IMR-90 (cell line): ENCODE results near the gene KAT7. TPM values are rescaled to one million over a fixed set of nuclear protein-coding genes. Genes with fewer than 3 reads are reported as not detected.

Experiments used
- ATAC-seq: fragments of 200-7000 bp; cut with Tn5 transposase; 2 replicates; pipeline ENCODE4 v1.9.1; 2020; ENCODE audit warnings: low read depth, mild to moderate bottlenecking, moderate library complexity
- BruUV-seq: library from RNA; stranded (reverse); fragments of 400-500 nt; replicated peaks from 2 replicates; lab custom pipeline; 2021; lab: Mats Ljungman, UMichigan
- CTCF ChIA-PET: fragments of 300-600 bp; formaldehyde crosslinking; extraction: SDS; loops from one replicate; lab custom pipeline; 2021; ENCODE audit warnings: antibody characterized with exemption; lab: Yijun Ruan, JAX
- POLR2A ChIA-PET: fragments of 300-600 bp; sonication (Branson Sonifier 250); formaldehyde crosslinking; loops from one replicate; lab custom pipeline; 2022; ENCODE audit warnings: antibody characterized with exemption; ENCODE audit not compliant: unreplicated experiment; lab: Charles Lee
- DNase-seq: peaks from one replicate; pipeline ENCODE4 v3.0.0; 2013
- H2AFZ ChIP-seq: replicated peaks from 2 replicates; pipeline ENCODE3; 2013; ENCODE audit warnings: low read length, mild to moderate bottlenecking; ENCODE audit not compliant: poor library complexity
- H2AK5ac ChIP-seq: 2 replicates; pipeline ENCODE4 v1.6.1; 2013; ENCODE audit warnings: low read depth, low read length, inconsistent platforms
- H2AK9ac ChIP-seq: replicated peaks from 2 replicates; pipeline ENCODE3; 2013; ENCODE audit warnings: mild to moderate bottlenecking, low read depth, low read length, moderate library complexity; ENCODE audit not compliant: poor library complexity
- H2BK120ac ChIP-seq: 2 replicates; pipeline ENCODE4 v1.6.1; 2013; ENCODE audit warnings: low read depth, low read length, inconsistent platforms
- H2BK15ac ChIP-seq: 3 replicates; pipeline ENCODE4 v1.6.1; 2013; ENCODE audit warnings: low read depth, low read length, inconsistent platforms
- H2BK20ac ChIP-seq: 2 replicates; pipeline ENCODE4 v1.6.1; 2013; ENCODE audit warnings: low read depth, mild to moderate bottlenecking, inconsistent platforms, low read length, moderate library complexity
- H2BK5ac ChIP-seq: 2 replicates; pipeline ENCODE4 v1.6.1; 2013; ENCODE audit warnings: mild to moderate bottlenecking, low read depth, low read length, inconsistent platforms; ENCODE audit not compliant: poor library complexity, severe bottlenecking
- H3K14ac ChIP-seq: replicated peaks from 2 replicates; pipeline ENCODE4 v1.6.1; 2013; ENCODE audit warnings: low read depth, low read length, inconsistent platforms
- H3K18ac ChIP-seq: 2 replicates; pipeline ENCODE4 v1.6.1; 2013; ENCODE audit warnings: low read depth, low read length, control low read depth
- H3K23ac ChIP-seq: 2 replicates; pipeline ENCODE4 v1.6.1; 2013; ENCODE audit warnings: low read depth, low read length, inconsistent platforms
- H3K27ac ChIP-seq: 2 replicates; pipeline ENCODE4 v1.5.1; 2013; ENCODE audit warnings: mild to moderate bottlenecking, control low read depth, low read length; ENCODE audit not compliant: insufficient read depth
- H3K27me3 ChIP-seq: 2 replicates; pipeline ENCODE4 v1.6.1; 2013; ENCODE audit warnings: low read length; ENCODE audit not compliant: control insufficient read depth, insufficient read depth
- H3K36me3 ChIP-seq: 2 replicates; pipeline ENCODE4 v1.6.1; 2013; ENCODE audit warnings: low read length, mixed read lengths; ENCODE audit not compliant: control insufficient read depth, insufficient read depth
- H3K4ac ChIP-seq: 2 replicates; pipeline ENCODE4 v1.6.1; 2013; ENCODE audit warnings: low read depth, low read length, inconsistent platforms
- H3K4me1 ChIP-seq: 2 replicates; pipeline ENCODE4 v1.6.1; 2013; ENCODE audit warnings: low read length, mixed read lengths; ENCODE audit not compliant: control insufficient read depth, insufficient read depth
- H3K4me2 ChIP-seq: 2 replicates; pipeline ENCODE4 v1.6.1; 2013; ENCODE audit warnings: low read depth, mild to moderate bottlenecking, control low read depth, low read length, moderate library complexity
- H3K4me3 ChIP-seq: 2 replicates; pipeline ENCODE4 v1.5.1; 2013; ENCODE audit warnings: low read depth, mild to moderate bottlenecking, control low read depth, low read length, moderate library complexity; ENCODE audit not compliant: insufficient read depth
- H3K56ac ChIP-seq: 2 replicates; pipeline ENCODE4 v1.6.1; 2013; ENCODE audit warnings: low read length, inconsistent platforms; ENCODE audit not compliant: insufficient read depth; ENCODE audit errors: extremely low read depth
- H3K79me1 ChIP-seq, 2 experiments: 2 replicates each; pipeline ENCODE4 v1.6.1; 2013; ENCODE audit warnings: low read length in 2 of 2, inconsistent platforms in 1 of 2, low read depth in 1 of 2
- H3K9ac ChIP-seq: 2 replicates; pipeline ENCODE4 v1.6.1; 2013; ENCODE audit warnings: low read depth, low read length, control low read depth
- H3K9me1 ChIP-seq: 2 replicates; pipeline ENCODE4 v1.6.1; 2013; ENCODE audit warnings: low read length, inconsistent platforms; ENCODE audit not compliant: insufficient read depth
- H3K9me3 ChIP-seq: 2 replicates; pipeline ENCODE4 v1.6.1; 2013; ENCODE audit warnings: low read length; ENCODE audit not compliant: control insufficient read depth, insufficient read depth
- H4K20me1 ChIP-seq: 2 replicates; pipeline ENCODE4 v1.6.1; 2013; ENCODE audit warnings: low read length, inconsistent platforms; ENCODE audit not compliant: insufficient read depth
- H4K5ac ChIP-seq: 2 replicates; pipeline ENCODE4 v1.6.1; 2013; ENCODE audit warnings: mild to moderate bottlenecking, low read depth, low read length, control low read depth
- H4K8ac ChIP-seq, 2 experiments: 2 replicates each; pipeline ENCODE4 v1.6.1; 2013; ENCODE audit warnings: low read depth in 2 of 2, low read length in 2 of 2, control low read depth in 1 of 2, inconsistent platforms in 1 of 2
- H4K91ac ChIP-seq: 2 replicates; pipeline ENCODE4 v1.6.1; 2013; ENCODE audit warnings: low read depth, low read length, inconsistent platforms; ENCODE audit not compliant: insufficient read depth
- BHLHE40 ChIP-seq: fragments of 150-350 bp; IDR thresholded peaks from 2 replicates; pipeline ENCODE4 v1.6.1; 2016; ENCODE audit warnings: mild to moderate bottlenecking, low read depth, low read length
- CEBPB ChIP-seq: IDR thresholded peaks from 2 replicates; pipeline ENCODE4 v1.6.1; 2012; ENCODE audit warnings: low read depth, low read length, improper control_type of control experiment
- CHD1 ChIP-seq: IDR thresholded peaks from 2 replicates; pipeline ENCODE4 v1.6.1; 2012; ENCODE audit warnings: low read depth, low read length, improper control_type of control experiment
- FOS ChIP-seq: fragments of 150-350 bp; IDR thresholded peaks from 2 replicates; pipeline ENCODE4 v1.6.1; 2016; ENCODE audit warnings: low read depth, low read length
- MAFK ChIP-seq: IDR thresholded peaks from 2 replicates; pipeline ENCODE4 v1.6.1; 2012; ENCODE audit warnings: low read depth, low read length, improper control_type of control experiment
- MAZ ChIP-seq: IDR thresholded peaks from 2 replicates; pipeline ENCODE4 v1.6.1; 2012; ENCODE audit warnings: low read depth, mild to moderate bottlenecking, low read length, improper control_type of control experiment, moderate library complexity, borderline replicate concordance
- MXI1 ChIP-seq: IDR thresholded peaks from 2 replicates; pipeline ENCODE4 v1.6.1; 2012; ENCODE audit warnings: low read depth, mild to moderate bottlenecking, low read length, moderate library complexity, borderline replicate concordance
- NFE2L2 ChIP-seq: fragments of 150-350 bp; IDR thresholded peaks from 2 replicates; pipeline ENCODE4 v1.6.1; 2016; ENCODE audit warnings: low read depth, mild to moderate bottlenecking, low read length
- POLR2A ChIP-seq: IDR thresholded peaks from 2 replicates; pipeline ENCODE4 v1.6.1; 2012; ENCODE audit warnings: mild to moderate bottlenecking, low read depth, low read length
- RAD21 ChIP-seq: IDR thresholded peaks from 2 replicates; pipeline ENCODE4 v1.6.1; 2012; ENCODE audit warnings: low read length, improper control_type of control experiment
- RCOR1 ChIP-seq: IDR thresholded peaks from 2 replicates; pipeline ENCODE4 v1.6.1; 2012; ENCODE audit warnings: mild to moderate bottlenecking, low read length, improper control_type of control experiment; ENCODE audit not compliant: insufficient replicate concordance
- RFX5 ChIP-seq: IDR thresholded peaks from 2 replicates; pipeline ENCODE4 v1.8.0; 2012; ENCODE audit warnings: low read depth, mild to moderate bottlenecking, low read length, moderate library complexity
- SMC3 ChIP-seq: fragments of 150-350 bp; IDR thresholded peaks from 2 replicates; pipeline ENCODE4 v1.6.1; 2016; ENCODE audit warnings: low read depth, mild to moderate bottlenecking, antibody characterized with exemption, low read length, moderate library complexity
- WGBS, 2 experiments: methylation state at CpG; one replicate each; pipeline versions ENCODE4 v1.1.5 to v1.1.7; 2013; ENCODE audit warnings: missing lambda C conversion rate in 2 of 2; ENCODE audit not compliant: insufficient read length in 1 of 2; ENCODE audit errors: extremely low coverage in 2 of 2; 5-methylcytosine and 5-hydroxymethylcytosine counted together
- dilution Hi-C: fragments of 300-500 bp; cut with HindIII; formaldehyde crosslinking; loops from one replicate; pipeline ENCODE4 v1.14.3; 2018; ENCODE audit warnings: low sequenced_read_pairs; ENCODE audit not compliant: unreplicated experiment
- in situ Hi-C: fragments of 300-500 bp; cut with MboI; formaldehyde crosslinking; loops from 3 replicates; pipeline ENCODE4 v1.14.3; 2019; ENCODE audit warnings: low sequenced_read_pairs, inconsistent platforms, mixed read lengths
- intact Hi-C: fragments of 100-400 bp; cut with micrococcal nuclease; formaldehyde crosslinking; loops from 2 replicates; pipeline ENCODE4 v1.10.0; 2022
- polyA plus RNA-seq, 3 experiments: library from polyadenylated mRNA; depleted of rRNA; stranded (reverse); fragments of >200 nt; gene quantifications; 2 replicates each; pipeline ENCODE4 v1.2.3, GENCODE V29; 2012; ENCODE audit warnings: low replicate concordance in 1 of 3
- total RNA-seq: library from RNA; depleted of rRNA; stranded (reverse); fragments of >200 nt; gene quantifications from 2 replicates; pipeline ENCODE4 v1.2.3, GENCODE V29; 2012
- TF ChIP-seq, protein P1 (sequence below): fragments of 150-350 bp; IDR thresholded peaks from 2 replicates; pipeline ENCODE4 v1.6.1; 2017; ENCODE audit warnings: mild to moderate bottlenecking, antibody characterized with exemption, low read length, low read depth
- TF ChIP-seq, protein P2 (sequence below): fragments of 150-350 bp; IDR thresholded peaks from 2 replicates; pipeline ENCODE4 v1.6.1; 2016; ENCODE audit warnings: low read depth, mild to moderate bottlenecking, low read length, moderate library complexity, borderline replicate concordance
- TF ChIP-seq, protein P3 (sequence below): conservative IDR thresholded peaks from 2 replicates; pipeline ENCODE4 v1.5.1; 2012; ENCODE audit warnings: mild to moderate bottlenecking, low read depth, low read length, improper control_type of control experiment

Gene KAT7
- total and polyA plus RNA-seq, 2 of the 4 experiments (the other 2 are of a cell fraction) = 16.9 to 21.9 TPM

DNA sequence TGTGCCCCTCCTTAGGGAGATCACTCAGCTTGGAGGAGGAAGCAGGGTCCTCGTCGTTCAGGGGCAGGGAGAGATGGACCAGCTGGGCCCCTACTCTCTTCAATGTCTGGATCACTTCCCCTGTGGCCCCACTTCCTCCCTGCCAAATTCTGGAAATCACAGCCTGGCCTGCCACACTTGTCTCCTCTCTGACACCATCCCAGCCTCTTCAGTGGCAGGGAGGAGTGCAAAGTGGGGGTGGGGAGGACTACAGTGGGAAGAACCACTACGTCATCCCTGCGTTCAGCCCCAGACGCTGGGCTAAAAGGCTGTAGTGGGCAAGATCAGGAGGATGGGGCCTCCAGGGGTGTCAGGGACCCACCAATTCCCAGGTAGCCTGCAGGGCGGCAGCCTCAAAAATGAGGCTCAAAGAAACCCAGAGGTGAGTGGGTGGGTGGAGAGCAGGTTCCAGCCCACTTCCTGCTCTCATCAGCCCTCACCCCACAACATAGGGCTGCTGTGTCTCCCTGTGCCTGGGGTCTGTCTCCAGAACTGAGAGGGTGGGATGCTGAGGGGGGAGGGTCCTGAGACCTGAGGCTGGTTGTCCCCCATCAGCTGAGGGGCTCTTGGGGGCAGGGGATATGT, 84.4 kb downstream of the KAT7 start:
- H2BK15ac ChIP-seq = no peak overlapping the region
- H3K27me3 ChIP-seq = peaks cover 78% of the 10 kb centered on the region
- H3K27ac ChIP-seq = no peak overlapping the region
- BruUV-seq = no TSS peak
- H3K9me1 ChIP-seq = no peaks in the 10 kb centered on the region
- ChIA-PET POLR2A (no interaction called here), CTCF (no interaction called here)
- H3K36me3 ChIP-seq = no peaks in the 10 kb centered on the region
- no peaks in the 10 kb centered on the region for H3K4me1 ChIP-seq
- H3K79me1 ChIP-seq = no peaks in the 10 kb centered on the region
- no peaks in the 10 kb centered on the region for H4K20me1 ChIP-seq
- no peak overlapping the region for H2BK120ac ChIP-seq
- no peak overlapping the region for H2BK5ac ChIP-seq
- no peak overlapping the region for H4K91ac ChIP-seq
- no peak for ATAC-seq
- no peak for DNase-seq
- no CpG with 5 or more reads among the region's 6 CpGs for WGBS, 2 experiments
- no peak overlapping the region for H3K9ac ChIP-seq
- no peak overlapping the region for H3K4ac ChIP-seq
- no peak overlapping the region for H2AFZ ChIP-seq
- no peak overlapping the region for H3K56ac ChIP-seq
- H2AK5ac ChIP-seq = no peak overlapping the region
- dilution Hi-C loops (no loop called here), in situ Hi-C loops (no loop called here), intact Hi-C loops (no loop called here)
- H3K14ac ChIP-seq = no peak overlapping the region
- H2BK20ac ChIP-seq = no peak overlapping the region
- no peak overlapping the region for H3K23ac ChIP-seq
- H2AK9ac ChIP-seq = no peak overlapping the region
- TF ChIP-seq, protein P1, sequence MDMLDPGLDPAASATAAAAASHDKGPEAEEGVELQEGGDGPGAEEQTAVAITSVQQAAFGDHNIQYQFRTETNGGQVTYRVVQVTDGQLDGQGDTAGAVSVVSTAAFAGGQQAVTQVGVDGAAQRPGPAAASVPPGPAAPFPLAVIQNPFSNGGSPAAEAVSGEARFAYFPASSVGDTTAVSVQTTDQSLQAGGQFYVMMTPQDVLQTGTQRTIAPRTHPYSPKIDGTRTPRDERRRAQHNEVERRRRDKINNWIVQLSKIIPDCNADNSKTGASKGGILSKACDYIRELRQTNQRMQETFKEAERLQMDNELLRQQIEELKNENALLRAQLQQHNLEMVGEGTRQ = no peak
- no peak for TF ChIP-seq RFX5
- TF ChIP-seq RCOR1 = no peak
- no peak for TF ChIP-seq SMC3
- TF ChIP-seq MXI1 = no peak
- no peak for TF ChIP-seq BHLHE40
- no peak for TF ChIP-seq POLR2A
- no peak for TF ChIP-seq CEBPB
- TF ChIP-seq CHD1 = no peak
- no peak for TF ChIP-seq MAZ
- TF ChIP-seq, protein P2, sequence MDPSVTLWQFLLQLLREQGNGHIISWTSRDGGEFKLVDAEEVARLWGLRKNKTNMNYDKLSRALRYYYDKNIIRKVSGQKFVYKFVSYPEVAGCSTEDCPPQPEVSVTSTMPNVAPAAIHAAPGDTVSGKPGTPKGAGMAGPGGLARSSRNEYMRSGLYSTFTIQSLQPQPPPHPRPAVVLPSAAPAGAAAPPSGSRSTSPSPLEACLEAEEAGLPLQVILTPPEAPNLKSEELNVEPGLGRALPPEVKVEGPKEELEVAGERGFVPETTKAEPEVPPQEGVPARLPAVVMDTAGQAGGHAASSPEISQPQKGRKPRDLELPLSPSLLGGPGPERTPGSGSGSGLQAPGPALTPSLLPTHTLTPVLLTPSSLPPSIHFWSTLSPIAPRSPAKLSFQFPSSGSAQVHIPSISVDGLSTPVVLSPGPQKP = no peak
- TF ChIP-seq FOS = no peak
- TF ChIP-seq, protein P3, sequence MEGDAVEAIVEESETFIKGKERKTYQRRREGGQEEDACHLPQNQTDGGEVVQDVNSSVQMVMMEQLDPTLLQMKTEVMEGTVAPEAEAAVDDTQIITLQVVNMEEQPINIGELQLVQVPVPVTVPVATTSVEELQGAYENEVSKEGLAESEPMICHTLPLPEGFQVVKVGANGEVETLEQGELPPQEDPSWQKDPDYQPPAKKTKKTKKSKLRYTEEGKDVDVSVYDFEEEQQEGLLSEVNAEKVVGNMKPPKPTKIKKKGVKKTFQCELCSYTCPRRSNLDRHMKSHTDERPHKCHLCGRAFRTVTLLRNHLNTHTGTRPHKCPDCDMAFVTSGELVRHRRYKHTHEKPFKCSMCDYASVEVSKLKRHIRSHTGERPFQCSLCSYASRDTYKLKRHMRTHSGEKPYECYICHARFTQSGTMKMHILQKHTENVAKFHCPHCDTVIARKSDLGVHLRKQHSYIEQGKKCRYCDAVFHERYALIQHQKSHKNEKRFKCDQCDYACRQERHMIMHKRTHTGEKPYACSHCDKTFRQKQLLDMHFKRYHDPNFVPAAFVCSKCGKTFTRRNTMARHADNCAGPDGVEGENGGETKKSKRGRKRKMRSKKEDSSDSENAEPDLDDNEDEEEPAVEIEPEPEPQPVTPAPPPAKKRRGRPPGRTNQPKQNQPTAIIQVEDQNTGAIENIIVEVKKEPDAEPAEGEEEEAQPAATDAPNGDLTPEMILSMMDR = no peak
- no peak for TF ChIP-seq RAD21
- TF ChIP-seq NFE2L2 = no peak
- no peak for TF ChIP-seq MAFK
- H3K4me3 ChIP-seq = no peak overlapping the region
- H3K18ac ChIP-seq = no peak overlapping the region
- H3K4me2 ChIP-seq = no peak overlapping the region
- H4K8ac ChIP-seq = no peak overlapping the region
- H3K9me3 ChIP-seq = no peaks in the 10 kb centered on the region
- H4K5ac ChIP-seq = no peak overlapping the region
